ENCODE results near the gene CIAO2B.

The CIAO2B gene

DNA sequence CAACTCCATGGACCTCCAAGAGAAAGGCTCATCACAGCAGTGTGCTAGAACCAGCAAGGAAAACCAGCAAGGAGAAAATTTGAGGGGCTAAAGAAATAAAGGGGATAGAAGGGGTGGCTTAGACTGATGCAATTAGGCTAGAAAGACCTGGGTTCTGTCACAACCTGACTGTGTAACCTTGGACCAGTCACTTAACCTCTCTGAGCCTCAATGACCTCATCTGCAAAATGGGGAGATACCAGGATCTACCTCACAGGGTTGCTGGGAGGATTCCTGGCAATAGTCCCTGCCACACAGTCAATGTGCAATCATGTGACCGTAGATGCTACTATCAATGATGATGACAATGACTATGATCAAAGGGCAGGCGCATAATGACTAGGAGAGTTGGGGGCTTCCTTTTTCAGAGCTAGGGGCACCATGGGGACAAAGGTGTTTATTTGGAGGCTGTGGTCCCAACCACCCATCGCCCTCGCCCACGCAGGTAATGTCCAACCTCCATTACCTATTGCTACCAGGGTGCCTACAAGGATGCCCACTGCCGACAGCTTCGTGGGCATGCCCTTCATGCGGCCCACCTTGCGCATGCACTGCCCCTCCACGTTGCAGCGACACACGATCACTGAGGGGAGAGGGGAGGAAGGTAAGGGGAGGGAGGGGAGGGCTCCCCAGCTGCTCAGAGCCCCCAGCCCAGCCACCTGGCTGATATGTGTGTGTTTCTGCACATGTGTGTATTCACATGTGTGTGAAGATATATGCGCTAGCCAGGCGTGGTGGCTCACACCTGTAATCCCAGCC lies 25.2 kb downstream of the CIAO2B start:
- DNase-seq (ENCODE audit: low read depth in 1 of 2, low spot score in 1 of 2), result no peak
- TF ChIP-seq, protein P1, sequence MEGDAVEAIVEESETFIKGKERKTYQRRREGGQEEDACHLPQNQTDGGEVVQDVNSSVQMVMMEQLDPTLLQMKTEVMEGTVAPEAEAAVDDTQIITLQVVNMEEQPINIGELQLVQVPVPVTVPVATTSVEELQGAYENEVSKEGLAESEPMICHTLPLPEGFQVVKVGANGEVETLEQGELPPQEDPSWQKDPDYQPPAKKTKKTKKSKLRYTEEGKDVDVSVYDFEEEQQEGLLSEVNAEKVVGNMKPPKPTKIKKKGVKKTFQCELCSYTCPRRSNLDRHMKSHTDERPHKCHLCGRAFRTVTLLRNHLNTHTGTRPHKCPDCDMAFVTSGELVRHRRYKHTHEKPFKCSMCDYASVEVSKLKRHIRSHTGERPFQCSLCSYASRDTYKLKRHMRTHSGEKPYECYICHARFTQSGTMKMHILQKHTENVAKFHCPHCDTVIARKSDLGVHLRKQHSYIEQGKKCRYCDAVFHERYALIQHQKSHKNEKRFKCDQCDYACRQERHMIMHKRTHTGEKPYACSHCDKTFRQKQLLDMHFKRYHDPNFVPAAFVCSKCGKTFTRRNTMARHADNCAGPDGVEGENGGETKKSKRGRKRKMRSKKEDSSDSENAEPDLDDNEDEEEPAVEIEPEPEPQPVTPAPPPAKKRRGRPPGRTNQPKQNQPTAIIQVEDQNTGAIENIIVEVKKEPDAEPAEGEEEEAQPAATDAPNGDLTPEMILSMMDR (IDR thresholded peaks at IDR 0.05; ENCODE audit: insufficient read depth, low read length), result no peak
- TF ChIP-seq GABPA (IDR thresholded peaks at IDR 0.05; ENCODE audit: low read depth) (no peak), POLR2AphosphoS5 (IDR thresholded peaks at IDR 0.05; ENCODE audit: low read depth) (no peak), REST (IDR thresholded peaks at IDR 0.05; ENCODE audit: insufficient replicate concordance, low read depth) (no peak), SPI1 (IDR thresholded peaks at IDR 0.05; ENCODE audit: borderline replicate concordance, low read depth) (no peak)
- Histone ChIP-seq H3K4me3 (replicated peaks; ENCODE audit: insufficient read depth, low read length) (no peak overlapping the region), H3K27me3 (ENCODE audit: insufficient read depth, poor library complexity, severe bottlenecking) (no peaks in the 10 kb centered on the region), H3K27ac (replicated peaks) (no peak overlapping the region)

DNA sequence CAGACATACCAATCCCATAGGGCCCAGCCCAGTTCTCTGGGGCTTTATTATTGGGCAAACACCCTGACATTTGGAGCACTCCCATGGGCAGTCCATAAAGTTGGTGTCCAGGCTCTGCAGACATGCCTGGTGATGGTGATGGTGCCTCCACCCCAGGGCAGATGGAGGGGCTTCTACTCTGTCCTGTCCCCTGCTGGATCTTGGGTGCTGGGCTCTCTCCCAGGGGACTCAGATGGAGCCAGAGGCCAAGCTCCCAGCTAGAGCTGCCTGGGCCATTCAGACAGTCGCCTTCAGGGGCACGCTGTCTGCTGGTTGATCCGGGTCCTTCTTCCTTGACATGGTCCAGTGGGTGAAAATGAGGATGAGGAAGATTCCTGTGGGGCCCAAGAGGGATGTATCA lies 26.1 kb downstream of the CIAO2B start:
- H3K27me3 ChIP-seq (ENCODE audit: insufficient read depth, poor library complexity, severe bottlenecking), result no peaks in the 10 kb centered on the region
- TF ChIP-seq REST (IDR thresholded peaks at IDR 0.05; ENCODE audit: insufficient replicate concordance, low read depth) (no peak), GABPA (IDR thresholded peaks at IDR 0.05; ENCODE audit: low read depth) (no peak)
- H3K4me3 ChIP-seq (replicated peaks; ENCODE audit: insufficient read depth, low read length), result no peak overlapping the region
- DNase-seq (ENCODE audit: low read depth in 1 of 2, low spot score in 1 of 2), result no peak
- no peak overlapping the region for H3K27ac ChIP-seq (replicated peaks)

DNA sequence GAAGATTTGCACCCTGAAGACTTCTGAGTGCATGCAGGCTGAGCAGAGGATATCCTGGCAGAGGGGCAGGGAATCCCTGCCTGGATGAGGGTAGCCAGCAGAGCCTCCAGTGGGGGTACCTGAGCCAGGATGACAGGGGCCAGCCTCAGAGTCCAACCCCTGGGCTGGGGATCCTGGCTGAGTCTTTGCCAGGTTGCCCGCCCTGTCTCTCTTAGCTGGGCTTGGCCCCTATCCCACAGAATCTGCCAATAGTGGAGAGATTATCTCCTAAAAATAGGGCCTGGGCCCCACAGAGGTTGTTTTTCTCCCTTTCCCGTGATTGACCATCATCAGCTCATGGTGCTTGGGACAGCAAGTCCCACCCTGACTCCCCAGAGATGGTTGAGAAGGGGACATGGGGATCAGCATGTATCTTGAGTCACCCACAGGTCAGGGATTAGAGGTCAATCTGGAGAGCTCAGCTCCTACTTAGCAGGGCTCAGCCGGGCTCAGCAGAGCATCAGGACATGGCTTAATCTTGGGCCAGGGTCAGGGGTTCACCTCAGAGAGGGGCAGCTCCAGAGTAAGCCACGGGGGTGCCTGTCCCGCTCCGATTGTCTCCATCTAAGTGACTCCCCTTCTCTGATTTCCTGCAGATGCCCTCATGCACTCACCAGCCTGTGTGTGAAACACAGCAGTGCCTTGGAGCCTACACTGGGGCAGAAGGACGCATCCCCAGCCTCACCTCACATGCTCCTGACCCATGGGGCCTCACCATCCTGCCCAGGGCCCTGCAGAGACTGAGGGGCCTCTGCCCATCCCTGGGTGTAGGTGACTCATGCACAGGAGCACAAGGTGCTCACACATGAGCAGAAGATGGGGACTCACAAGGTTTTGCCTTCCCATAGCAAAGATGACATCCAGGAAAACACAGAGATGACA lies 27.0 kb downstream of the CIAO2B start:
- no peaks in the 10 kb centered on the region for H3K27me3 ChIP-seq (ENCODE audit: insufficient read depth, poor library complexity, severe bottlenecking)
- no peak overlapping the region for H3K4me3 ChIP-seq (replicated peaks; ENCODE audit: insufficient read depth, low read length)
- no peak for TF ChIP-seq GABPA (IDR thresholded peaks at IDR 0.05; ENCODE audit: low read depth)
- TF ChIP-seq, protein P1 (IDR thresholded peaks at IDR 0.05; ENCODE audit: insufficient read depth, low read length), result no peak
- TF ChIP-seq REST (IDR thresholded peaks at IDR 0.05; ENCODE audit: insufficient replicate concordance, low read depth), result no peak
- TF ChIP-seq POLR2AphosphoS5 (IDR thresholded peaks at IDR 0.05; ENCODE audit: low read depth), result no peak
- TF ChIP-seq SPI1 (IDR thresholded peaks at IDR 0.05; ENCODE audit: borderline replicate concordance, low read depth), result no peak
- no peak overlapping the region for H3K27ac ChIP-seq (replicated peaks)
- no peak for DNase-seq (ENCODE audit: low read depth in 1 of 2, low spot score in 1 of 2)
